Natural killer cell (primary cell): Measurements from ENCODE around the gene LARP1B. TPM values are rescaled to one million over a fixed set of nuclear protein-coding genes. Genes with fewer than 3 reads are reported as not detected.

Source experiments
- total RNA-seq, 4 donors: library from RNA; stranded (reverse); fragments of 120-200 nt in 1 of 4; gene quantifications; one replicate each; pipeline versions ENCODE4 v1.2.3 to v1.2.4, GENCODE V29; 2013 to 2022

LARP1B gene
- total RNA-seq, 3 donors from 2014 or later (not counting 1 experiment from before 2014, with no cell fraction given), result 8.5 to 10.7 (median 9.1) TPM

Other genes with a start within 250 kb of the LARP1B start
- gene PLK4, start 180.4 kb upstream of the LARP1B start, total RNA-seq, result 1 to 10 TPM; 3.9 to 7.3 (median 5.4) TPM
- gene MFSD8, start 96.1 kb upstream of the LARP1B start, total RNA-seq, result 10 to 100 TPM; 25.9 to 34.0 (median 25.9) TPM
- 10 to 100 TPM; 16.0 to 21.9 (median 17.6) TPM for gene ABHD18, start 95.9 kb upstream of the LARP1B start, total RNA-seq
- 10 to 100 TPM; 42.0 to 58.6 (median 53.2) TPM for gene PGRMC2, start 226.5 kb downstream of the LARP1B start, total RNA-seq